GM18508 (cell line): ENCODE data around the gene FAM210B.
"Not testable (repeated sequence)": the region's sequence is repeated elsewhere in the genome, so short reads cannot be mapped to it uniquely, and the experiment has no call there.

Experiments used
- ATAC-seq: cut with Tn5 transposase; IDR thresholded peaks from one replicate; pipeline ENCODE4 v1.9.1; 2021; ENCODE audit warnings: moderate number of reproducible peaks; ENCODE audit not compliant: insufficient read depth, unreplicated experiment

The FAM210B gene

DNA sequence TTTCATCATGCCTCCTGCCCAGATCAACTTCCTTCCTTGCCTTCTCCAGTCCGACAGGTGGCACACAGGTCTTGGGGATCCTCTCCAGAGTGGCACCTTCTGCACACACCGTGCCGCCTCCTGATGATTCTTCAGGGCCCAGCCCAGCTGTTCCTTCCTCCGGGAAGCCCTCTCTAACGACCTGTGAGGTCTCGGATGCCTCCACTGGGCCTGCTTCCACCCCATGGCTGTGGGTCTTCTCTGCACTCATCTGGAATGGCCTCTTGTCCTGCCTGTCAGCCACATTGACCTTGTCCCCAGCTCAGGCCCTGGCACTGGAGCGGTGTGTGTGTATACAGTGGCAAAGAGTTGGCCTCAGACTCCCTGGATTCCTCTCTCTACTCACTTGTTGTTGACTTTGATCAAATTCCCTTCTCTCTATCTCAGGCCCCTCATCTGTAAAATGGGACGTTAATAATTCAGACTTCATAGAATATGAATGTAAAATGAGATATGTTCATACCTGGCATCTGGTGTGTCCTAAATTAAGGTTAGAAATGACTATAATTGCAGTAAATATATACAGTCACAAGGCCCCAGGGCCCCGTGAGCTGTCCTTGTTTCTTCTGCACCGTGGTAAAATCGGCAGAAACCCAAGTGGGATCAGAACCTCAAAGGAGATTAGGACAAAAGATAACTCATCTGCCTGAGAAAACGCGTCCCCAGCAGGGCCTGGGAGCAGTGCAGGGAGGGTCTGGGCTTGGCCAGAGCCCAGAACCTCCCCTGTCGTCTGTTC, 1.5 kb downstream of the FAM210B start:
- ATAC-seq = no peak

DNA sequence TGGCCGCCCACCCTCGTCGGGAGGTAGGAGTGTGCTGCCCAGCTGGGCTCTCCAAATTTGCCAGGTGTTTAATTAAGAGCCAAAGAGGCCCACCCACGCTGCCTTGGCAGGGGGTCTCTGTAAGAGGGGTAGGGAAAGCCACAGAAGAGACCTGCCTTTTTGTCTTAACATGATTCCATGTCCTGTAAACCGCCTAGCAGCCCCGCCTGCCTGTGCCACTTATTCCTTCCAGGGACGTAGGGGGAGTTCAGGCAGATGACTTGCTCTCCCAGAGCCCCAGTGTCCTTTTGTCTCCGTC, 2.1 kb downstream of the FAM210B start:
- ATAC-seq = no peak

DNA sequence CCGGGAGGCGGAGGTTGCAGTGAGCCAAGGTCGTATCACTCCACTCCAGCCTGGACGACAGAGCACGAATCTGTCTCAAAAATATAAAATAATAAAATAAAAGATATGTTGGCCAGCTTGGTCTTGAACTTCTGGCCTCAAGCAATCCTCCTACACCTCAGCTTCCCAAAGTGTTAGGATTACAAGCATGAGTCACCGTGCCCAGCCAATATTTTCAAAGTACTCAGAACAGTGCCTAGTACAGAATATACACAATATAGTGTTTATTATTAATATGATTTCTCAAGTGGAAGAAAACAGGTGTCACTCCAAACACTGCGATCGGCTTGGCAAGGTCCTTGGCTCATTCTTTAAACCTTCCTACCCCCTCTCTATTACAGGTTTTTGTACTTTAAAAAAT, 3.1 kb downstream of the FAM210B start:
- no peak for ATAC-seq

DNA sequence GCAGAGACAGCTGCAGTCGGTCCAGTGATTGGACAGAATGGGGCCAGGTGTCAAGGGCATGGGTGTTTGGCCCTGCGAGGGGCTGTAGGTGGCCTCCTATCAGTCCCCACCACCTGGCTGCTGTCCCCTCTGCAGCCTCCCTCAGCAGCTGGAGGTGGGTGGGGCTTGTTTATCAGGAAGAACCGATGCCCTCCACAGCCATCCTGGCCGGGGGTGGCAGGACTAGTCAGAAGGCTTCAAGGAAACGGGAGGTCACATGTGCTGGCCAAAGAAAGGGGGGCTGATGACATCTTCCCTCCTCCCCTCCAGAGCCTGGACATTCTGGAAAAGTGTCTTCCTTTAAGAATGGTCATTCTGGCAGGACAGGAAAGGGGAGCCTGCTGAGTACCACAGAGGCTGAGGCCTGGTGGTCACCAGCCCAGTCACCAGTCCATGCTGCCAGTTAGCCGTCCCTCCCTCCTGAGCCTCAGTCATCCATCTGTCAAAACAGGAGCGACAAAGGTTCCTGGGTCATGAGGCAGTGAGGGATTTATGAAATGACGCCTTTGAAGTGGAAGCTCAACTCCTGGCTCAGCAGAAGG, 4.1 kb downstream of the FAM210B start:
- ATAC-seq = no peak

DNA sequence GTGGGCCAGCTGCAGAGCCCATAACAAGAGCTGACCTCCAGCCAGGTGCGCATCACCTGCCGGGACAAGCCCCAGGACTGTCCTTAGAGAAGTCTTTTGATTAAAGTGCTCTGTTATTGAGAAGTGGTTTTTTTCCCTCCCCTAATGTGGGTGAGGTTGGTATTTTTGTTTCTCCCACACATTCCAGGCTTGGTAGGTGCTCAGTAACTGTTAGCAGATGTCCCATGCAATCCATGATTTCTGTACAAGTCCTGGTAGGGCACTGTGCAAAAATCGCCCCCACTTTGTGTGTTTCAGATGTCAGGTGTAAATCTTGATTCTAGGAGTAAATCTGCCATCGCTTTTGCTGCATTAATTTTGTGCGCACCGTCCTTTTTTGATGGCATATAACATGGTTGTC, 4.7 kb downstream of the FAM210B start:
- ATAC-seq = no peak

DNA sequence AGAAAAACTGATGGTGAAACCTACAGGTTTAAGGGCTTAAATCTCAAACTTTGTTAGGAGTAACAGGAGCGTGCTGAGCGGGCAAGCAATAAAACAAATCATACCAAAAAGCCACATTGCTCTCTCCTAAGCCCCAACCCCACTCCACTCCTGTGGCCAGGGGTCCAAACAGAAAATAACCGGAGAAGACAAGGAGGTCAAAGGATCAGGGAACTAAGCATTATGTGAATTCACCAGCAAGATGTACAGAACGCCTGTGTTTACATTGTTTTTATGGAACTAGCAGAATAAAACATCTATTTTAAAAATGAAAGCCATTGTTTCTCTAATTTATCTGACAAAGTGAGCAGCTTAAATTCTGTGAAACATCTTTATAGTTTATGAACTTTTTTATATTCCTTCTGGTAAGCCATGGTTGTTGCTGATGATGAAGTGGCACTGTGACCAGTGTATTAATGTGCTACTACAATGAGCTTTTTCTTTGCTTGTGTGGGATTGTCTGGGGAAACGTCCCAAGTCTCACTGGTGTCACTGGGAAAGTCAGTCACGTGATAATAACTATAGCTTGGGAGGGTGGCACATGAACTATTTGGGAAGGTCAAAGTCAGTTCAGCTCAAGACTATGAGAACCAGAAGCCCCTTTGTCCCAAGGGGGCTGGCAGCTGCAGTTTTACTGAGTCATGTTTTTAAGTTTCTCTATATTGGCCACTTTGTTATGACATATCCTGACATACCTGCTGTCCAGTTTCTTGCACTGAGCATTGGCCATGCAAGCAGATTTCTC, 9.8 kb downstream of the FAM210B start:
- ATAC-seq = no peak

DNA sequence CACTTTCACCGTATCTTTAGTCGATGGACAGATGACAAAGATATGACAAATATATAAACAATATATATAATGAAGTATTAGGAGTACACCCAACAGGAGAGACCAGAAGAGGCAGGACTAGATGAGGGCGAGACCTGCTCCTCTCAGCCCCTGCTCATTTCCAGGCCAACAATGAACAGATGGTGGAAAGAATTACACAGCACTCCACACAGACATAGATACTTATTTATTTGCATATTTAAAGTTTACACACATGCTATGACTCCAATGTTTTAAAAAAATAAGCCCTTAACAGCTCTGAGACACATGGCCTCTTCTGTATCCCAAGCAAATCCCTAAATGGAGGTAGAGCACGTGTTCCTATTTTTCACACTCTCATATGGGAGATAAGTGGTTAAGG, 10.4 kb downstream of the FAM210B start:
- ATAC-seq = no peak

DNA sequence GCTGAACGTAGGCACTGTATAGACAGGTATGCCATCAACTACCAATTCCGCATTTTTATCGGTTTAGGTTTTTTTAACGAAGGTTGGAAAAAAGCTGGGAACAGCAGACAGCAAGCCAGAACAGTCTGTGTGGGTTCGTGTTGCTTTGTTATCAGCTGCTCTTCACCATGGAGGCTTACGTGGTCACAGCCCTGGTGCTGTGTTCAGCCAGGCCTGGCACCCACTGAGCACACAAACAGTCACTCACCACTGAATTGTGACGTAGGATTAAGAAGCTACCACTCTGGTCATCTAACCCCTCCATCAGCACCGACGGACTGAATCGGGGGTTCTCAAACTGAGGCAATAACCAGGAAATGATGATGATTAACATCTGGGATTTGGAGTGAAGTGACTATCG, 13.2 kb downstream of the FAM210B start:
- ATAC-seq = no peak

DNA sequence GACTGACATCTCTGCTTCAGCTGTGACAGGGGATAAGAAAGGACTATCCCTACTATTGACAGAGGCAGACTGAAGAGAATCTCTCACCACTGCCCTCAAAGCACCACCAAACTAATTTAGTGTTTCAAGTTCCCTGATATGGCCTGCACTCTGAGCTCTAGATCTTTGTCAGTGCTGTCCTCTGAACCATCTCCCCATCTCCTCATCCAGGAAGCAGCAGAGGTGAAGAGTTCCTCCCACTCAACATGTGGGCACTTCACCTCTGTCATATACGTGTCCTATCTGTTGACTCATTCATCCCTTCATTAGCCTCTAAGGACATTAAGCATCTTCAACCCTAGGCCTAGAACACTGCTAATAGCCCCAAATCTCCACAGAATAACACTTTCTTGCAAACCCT, 14.1 kb downstream of the FAM210B start:
- ATAC-seq = no peak

DNA sequence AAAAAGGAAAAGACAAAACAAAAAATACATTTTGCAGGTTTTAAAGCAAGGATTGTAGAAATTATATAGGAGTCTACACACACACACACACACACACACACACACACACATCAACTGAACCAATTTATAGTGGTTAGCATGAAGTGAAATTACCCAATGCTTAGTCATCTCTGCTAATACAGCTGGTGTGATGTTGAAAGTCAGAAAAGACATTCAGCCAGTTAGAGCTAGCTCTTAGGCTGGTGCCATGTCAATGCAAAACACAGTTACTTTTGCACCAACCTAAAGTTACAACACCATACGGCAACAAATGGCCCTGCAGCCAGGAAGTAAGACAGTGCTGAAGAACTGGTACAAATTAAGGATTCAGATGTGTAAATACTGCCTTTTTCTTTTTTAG, 15.2 kb downstream of the FAM210B start:
- ATAC-seq = no peak

DNA sequence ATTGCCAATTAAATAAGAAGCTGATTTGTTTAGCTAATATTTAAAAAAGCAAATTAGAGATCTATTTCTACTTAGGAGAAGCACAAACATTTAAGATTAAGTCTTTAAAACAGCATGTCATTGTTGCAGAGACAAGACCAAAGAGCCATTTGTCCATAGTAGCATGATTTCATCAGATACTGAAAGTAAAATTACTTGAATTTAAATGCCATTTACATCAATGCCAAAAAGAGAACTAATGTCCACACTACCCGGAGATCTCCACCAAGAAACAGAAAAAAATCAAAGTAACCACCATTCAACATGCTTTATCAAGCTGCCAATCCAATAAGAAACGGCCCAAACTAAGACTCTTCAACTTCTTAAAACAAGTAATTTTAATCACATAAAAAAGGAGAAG, 17.6 kb downstream of the FAM210B start:
- ATAC-seq = no peak

DNA sequence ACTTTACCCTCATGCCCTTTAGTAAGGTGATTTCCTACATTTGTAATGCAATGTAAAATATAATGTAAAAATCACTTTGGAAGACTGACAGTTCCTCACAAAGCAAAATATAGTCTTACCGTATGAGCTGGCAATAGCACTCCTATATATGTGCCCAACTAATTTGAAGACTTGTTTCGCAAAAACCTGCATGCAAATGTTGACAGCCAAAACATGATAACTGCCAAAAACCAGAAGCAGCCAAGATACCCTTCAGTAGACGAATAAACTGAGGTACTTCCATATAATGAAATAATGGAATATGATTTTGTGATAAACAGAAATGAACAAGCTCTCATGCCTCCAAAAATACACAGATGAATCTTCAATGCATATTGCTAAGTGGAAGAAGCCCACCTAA, 19.6 kb downstream of the FAM210B start:
- no peak for ATAC-seq

DNA sequence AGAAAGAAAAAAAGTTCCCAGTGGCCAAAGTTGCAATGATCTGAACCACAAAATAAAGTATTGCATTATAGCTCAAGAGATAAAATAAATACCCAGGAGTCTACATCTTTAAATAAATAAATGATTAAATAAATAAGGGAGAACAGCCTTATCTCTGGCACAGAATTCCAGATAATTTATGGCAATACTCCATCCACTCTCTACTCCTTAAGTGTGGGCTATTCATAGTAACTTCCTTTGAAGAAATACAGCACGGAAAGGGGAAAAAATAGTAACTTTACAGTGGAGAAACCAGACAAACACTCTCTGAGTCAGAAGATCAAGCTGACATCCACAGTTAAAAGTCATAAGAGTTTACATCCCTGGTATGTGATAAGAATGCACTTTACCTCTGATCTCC, 21.6 kb downstream of the FAM210B start:
- ATAC-seq = no peak

DNA sequence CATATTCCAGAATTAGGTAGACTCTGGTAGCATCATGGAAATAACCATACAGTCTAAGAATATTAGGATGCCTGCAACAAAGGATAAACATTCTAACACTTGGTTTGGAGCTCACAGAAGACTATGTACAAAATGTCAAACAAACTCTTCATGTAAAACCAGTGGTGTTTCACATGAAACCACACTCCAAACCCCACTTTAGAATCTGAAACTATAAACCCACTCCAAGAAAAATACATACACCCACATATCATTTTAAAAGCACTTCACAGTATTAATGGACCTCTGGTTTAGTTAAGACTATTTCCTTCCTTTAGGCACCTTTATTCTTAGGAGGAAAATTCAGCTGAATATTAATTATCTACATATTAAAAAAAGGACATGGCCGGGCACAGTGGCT, 22.7 kb downstream of the FAM210B start:
- no peak for ATAC-seq

DNA sequence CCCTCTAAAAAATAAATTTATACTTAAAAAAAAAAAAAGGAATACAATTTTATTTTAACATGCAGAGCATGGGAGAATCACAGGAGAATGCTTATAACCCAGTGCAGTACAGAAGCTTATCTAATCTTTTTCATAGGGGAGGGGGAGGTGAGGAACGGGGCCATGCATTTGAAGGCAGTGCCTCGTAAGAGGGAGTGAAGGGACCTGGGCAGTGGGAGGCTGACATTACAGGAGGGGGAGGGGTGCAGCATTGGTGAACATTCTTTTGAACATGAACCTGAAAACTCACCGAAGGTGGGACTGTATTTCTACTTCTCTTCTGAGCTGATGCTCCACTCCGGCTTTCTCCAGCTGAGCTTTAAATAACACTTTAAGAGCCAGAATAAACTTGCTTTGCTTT, 23.9 kb downstream of the FAM210B start:
- ATAC-seq = no peak

DNA sequence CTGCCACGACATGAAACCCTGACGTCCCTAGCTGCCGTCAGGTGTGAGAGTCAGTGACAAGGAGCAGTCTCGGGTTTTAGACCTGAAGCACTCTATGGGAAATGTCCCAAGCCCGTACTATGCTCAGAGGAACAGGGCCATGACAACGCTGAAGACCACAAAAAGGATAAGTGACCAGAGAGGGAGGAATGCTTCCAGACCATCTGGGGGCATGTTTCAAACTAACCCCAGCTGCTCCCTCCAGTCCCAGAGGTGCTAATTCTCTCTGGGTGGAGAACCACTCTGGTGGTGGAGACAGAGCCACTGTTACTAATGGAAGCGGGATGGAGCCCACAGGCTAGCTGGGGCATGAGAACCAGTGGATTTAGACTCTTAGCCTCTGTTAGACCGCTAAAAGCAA, 24.6 kb downstream of the FAM210B start:
- ATAC-seq = no peak

DNA sequence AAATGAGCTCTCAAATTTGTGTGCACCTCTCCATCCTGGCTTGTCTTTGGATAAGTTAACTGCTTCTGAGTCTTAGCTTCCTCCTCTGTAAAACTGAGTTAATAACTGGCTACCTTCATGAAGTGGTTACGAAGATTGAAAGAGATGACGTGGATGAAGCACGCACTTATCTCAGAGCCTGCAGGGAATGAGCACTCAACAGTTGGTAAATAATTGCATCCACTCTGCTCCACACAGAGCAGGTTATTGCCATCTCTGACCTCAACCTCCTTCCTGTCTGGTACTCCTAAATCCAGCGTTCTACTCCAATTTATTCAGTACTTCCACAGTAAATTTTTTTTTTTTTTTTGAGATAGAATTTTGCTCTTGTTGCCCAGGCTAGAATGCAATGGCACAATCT, 26.4 kb downstream of the FAM210B start:
- ATAC-seq = no peak

DNA sequence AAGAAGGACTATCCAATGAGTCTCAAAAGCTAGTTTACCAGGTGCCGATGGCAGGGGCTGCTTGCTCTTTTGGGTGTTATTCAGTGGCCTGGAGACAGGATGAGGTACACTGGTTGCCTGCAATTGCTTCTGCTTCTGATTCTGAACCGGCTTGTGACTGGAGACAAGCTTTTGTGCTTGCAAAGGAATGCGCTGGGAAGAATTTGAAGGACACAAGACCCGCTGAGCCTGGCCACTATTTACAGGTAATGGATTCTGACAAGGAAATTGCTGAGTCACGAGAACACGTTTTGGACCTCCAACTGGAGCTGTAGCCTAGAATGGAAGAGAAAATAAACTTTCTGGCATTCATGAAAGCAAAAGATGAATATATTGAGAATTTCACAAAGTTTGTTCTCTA, 27.4 kb downstream of the FAM210B start:
- ATAC-seq = no peak

DNA sequence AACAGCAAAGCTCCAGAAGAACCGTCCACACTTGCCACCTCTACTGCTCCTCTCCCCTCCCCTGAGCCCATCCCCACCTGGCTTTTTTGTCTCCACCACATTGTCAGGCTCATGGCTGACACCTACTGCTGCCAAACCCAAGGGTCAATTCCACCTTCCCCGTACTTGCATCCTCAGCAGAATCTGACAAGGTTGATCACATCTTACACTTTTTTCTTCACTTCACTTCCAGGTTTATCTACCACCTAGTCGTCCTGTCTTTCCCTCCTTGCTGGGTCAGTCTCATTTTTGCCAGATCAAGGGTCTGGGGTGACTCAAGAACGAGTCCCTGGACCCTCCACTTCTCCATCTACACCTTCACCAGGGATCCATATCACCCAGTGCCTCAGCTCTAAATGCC, 30.1 kb downstream of the FAM210B start:
- no peak for ATAC-seq

DNA sequence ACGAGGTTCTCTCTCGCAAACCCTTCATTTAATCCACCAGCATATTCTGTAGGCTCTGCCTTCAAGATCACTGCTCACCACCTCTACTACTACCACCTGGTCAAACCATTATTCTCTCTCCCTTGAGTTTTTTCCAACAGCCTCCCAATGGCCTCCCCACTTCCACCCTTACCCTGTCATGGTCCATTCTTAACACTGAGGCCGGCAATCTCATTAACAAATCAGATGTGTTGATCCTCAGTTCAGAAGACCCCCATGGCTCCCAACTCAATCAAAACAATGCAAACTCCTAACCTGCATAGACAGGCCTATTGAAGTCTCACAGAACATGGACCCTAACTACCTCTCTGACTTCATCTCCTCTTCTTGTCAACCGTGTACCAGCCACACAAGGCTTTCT, 31.0 kb downstream of the FAM210B start:
- no peak for ATAC-seq

DNA sequence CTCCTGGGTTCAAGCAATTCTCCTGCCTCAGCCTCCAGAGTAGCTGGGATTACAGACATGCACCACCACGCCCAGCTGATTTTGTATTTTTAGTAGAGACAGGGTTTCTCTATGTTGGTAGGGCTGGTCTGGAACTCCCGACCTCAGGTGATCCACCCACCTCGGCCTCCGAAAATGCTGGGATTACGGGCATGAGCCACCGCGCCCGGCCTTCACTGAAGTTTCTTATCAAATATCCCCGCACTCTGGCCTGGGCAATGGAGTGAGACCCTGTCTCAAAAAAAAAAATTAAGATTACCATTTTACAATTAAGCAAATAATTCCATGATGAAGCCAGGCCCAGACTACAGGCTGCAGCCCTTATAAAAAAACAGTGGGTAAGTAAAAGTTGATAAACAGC, 31.6 kb downstream of the FAM210B start:
- not testable (repeated sequence) for ATAC-seq

DNA sequence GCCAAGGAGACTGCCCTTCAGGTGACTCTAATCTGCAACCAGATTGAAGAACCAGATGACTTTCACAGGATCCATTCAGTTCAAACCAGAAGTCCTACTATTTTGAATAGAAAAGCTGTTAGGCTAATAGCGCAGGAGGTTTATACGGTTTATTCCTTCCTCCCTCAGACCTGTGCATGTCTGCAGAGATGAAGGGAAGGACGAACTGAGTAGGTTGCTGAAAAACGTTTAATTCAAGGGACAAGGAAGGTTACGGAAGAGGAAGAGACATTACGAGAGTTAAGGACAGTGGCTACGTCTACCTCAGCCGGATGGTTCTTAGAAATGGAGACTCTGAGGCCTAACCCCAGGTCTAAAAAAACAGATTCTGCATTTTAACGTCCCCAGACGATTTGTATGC, 32.3 kb downstream of the FAM210B start:
- no peak for ATAC-seq
